ENCODE results near the gene LYPD6B. TPM values are rescaled to one million over a fixed set of nuclear protein-coding genes. Genes with fewer than 3 reads are reported as not detected.

The LYPD6B gene
- total and polyA plus RNA-seq, 4 donors, result 0.13 to 0.59 (median 0.14) TPM

GRCh38 chr2:149205143-149205542 is 166.6 kb downstream of the LYPD6B start:
- no peaks in the 10 kb centered on the region for H3K4me1 ChIP-seq (ENCODE audit: control insufficient read depth in 4 of 4, insufficient read depth in 4 of 4, low read length in 3 of 4)
- WGBS, result 89% methylated on average over 8 of the region's 8 CpGs

GRCh38 chr2:149213764-149214493 is 175.4 kb downstream of the LYPD6B start:
- 60% methylated on average over 4 of the region's 4 CpGs for WGBS
- TF ChIP-seq REST (IDR thresholded peaks at IDR 0.05) (no peak), ATF3 (IDR thresholded peaks at IDR 0.05) (no peak), HNF4A (conservative IDR thresholded peaks at IDR 0.05) (no peak), RAD21 (IDR thresholded peaks at IDR 0.05) (no peak), HNF4G (IDR thresholded peaks at IDR 0.05) (no peak), FOXA2 (IDR thresholded peaks at IDR 0.05) (no peak), RXRA (IDR thresholded peaks at IDR 0.05) (no peak), NR2F2 (IDR thresholded peaks at IDR 0.05) (no peak), ZBTB33 (IDR thresholded peaks at IDR 0.05) (no peak), CTCF (IDR thresholded peaks at IDR 0.05; ENCODE audit: low read depth, low read length, missing input control) (no peak), SP1 (IDR thresholded peaks at IDR 0.05) (no peak), TAF1 (conservative IDR thresholded peaks at IDR 0.05) (no peak), YY1 (IDR thresholded peaks at IDR 0.05) (no peak), GABPA (IDR thresholded peaks at IDR 0.05 in 1 of 2, conservative IDR thresholded peaks at IDR 0.05 in 1 of 2) (no peak), JUND (IDR thresholded peaks at IDR 0.05) (no peak)
- no peak for DNase-seq (ENCODE audit: low spot score)

More at GRCh38 chr2:149205143-149205542, 166.6 kb downstream of the LYPD6B start:
- no peak overlapping the region for H3K27ac ChIP-seq (ENCODE audit: low read depth in 1 of 2, low read length in 2 of 2)
- no peak overlapping the region for H3K9ac ChIP-seq (ENCODE audit: low read depth in 1 of 2, low read length in 2 of 2)
- no peak for DNase-seq (ENCODE audit: low spot score)
- H3K36me3 ChIP-seq (ENCODE audit: control insufficient read depth in 4 of 4, insufficient read depth in 3 of 4, low read depth in 1 of 4, low read length in 3 of 4), result no peaks in the 10 kb centered on the region
- TF ChIP-seq CTCF (IDR thresholded peaks at IDR 0.05; ENCODE audit: low read depth, low read length, missing input control), result no peak
- TF ChIP-seq HNF4A (conservative IDR thresholded peaks at IDR 0.05), result no peak
- no peaks in the 10 kb centered on the region for H3K27me3 ChIP-seq (ENCODE audit: control insufficient read depth in 4 of 4, insufficient read depth in 4 of 4, low read length in 3 of 4)
- H3K9me3 ChIP-seq (ENCODE audit: control insufficient read depth in 4 of 4, low read length in 3 of 4), result no peaks in the 10 kb centered on the region
- no peak overlapping the region for H3K4me3 ChIP-seq (ENCODE audit: low read depth in 1 of 3, low read length in 3 of 3)

More at GRCh38 chr2:149213764-149214493, 175.4 kb downstream of the LYPD6B start:
- Histone ChIP-seq H3K36me3 (ENCODE audit: control insufficient read depth in 4 of 4, insufficient read depth in 3 of 4, low read depth in 1 of 4, low read length in 3 of 4) (no peaks in the 10 kb centered on the region), H3K9ac (ENCODE audit: low read depth in 1 of 2, low read length in 2 of 2) (no peak overlapping the region), H3K27ac (ENCODE audit: low read depth in 1 of 2, low read length in 2 of 2) (no peak overlapping the region), H3K9me3 (ENCODE audit: control insufficient read depth in 4 of 4, low read length in 3 of 4) (no peaks in the 10 kb centered on the region), H3K27me3 (ENCODE audit: control insufficient read depth in 4 of 4, insufficient read depth in 4 of 4, low read length in 3 of 4) (no peaks in the 10 kb centered on the region), H3K4me1 (ENCODE audit: control insufficient read depth in 4 of 4, insufficient read depth in 4 of 4, low read length in 3 of 4) (no peaks in the 10 kb centered on the region), H3K4me3 (ENCODE audit: low read depth in 1 of 3, low read length in 3 of 3) (no peak overlapping the region)
